Measurements from ENCODE around the gene COBLL1.

COBLL1 gene

GRCh38 chr2:164755952-164756351, 85.7 kb downstream of the COBLL1 start:
- no peak for DNase-seq

- no peak for DNase-seq
These were observed 87.2 kb downstream of the COBLL1 start for GRCh38 chr2:164754157-164755093.

DNA sequence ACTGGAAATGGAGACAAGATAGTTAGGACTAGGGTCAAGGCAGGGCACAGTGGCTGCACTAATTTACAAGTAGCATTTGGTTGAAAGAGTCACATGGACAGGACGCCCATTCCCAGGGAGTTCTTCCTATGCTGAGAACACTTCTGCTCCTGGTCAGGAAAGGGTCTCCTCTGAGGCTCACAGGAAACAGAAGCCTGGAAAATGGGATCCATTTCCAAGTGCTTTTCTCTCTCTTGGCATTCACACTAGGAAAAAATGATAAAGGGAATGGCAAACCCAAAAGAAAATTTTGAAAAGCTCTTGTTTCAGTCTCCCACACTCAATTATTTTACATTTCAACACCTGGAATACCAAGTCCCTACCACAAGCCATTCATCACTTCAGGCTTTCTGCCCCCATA, 88.7 kb downstream of the COBLL1 start:
- DNase-seq = no peak

GRCh38 chr2:164747783-164748433, 93.7 kb downstream of the COBLL1 start:
- DNase-seq = no peak

DNA sequence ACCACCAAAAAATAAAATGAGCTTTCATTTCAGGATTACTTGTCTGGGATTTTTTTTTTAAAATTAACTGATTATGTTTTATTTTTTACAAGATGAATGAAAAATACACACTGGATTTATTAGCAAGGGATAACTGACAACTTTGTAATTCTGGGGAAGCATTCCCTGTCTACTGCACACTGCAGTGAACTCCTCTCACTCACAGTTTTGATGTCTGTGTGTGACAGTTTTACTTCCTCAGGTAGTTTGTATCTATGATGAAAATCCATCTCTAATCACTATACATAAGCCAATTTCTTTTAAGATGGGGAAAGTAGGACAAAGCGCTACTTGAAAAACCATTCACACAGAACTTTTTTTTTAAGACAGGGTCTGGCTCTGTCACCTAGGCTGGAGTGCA, 94.5 kb downstream of the COBLL1 start:
- no peak for DNase-seq

GRCh38 chr2:164746713-164747112, 94.9 kb downstream of the COBLL1 start:
- no peak for DNase-seq

DNA sequence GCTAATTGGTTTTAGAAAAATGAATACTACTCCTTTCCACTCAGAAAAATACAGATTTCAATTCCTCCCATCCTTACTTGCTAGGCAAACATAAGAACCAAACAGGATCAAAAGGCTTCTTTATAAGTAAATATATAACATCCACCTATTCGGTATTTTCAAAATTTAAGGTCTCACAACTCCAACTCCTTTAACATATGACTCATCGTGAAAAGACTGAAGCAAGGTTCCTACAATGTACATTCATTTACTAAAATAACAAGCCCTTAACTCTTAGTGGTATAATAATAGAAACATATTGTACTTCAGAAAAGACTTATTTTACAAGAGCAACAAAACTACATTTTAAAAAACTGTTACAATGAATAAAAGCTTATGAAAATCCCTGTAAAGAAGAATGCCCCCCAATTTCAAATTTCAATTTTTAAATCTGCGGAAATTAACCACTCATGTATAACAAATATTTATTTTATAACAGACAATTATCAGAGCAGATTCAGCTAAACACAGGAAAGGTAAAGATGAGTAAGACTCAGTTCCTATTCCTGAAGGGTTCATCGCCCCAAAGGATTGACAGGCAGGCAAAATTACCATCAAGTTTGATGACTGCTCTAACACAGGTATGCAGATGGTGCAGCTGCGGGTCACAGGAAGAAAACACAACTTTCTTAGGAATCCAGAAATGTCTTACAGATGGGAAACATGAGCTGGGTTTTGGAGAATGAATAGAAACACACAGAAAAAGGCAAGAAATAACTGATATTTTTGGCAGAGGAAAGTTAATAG, 96.4 kb downstream of the COBLL1 start:
- DNase-seq = no peak

DNA sequence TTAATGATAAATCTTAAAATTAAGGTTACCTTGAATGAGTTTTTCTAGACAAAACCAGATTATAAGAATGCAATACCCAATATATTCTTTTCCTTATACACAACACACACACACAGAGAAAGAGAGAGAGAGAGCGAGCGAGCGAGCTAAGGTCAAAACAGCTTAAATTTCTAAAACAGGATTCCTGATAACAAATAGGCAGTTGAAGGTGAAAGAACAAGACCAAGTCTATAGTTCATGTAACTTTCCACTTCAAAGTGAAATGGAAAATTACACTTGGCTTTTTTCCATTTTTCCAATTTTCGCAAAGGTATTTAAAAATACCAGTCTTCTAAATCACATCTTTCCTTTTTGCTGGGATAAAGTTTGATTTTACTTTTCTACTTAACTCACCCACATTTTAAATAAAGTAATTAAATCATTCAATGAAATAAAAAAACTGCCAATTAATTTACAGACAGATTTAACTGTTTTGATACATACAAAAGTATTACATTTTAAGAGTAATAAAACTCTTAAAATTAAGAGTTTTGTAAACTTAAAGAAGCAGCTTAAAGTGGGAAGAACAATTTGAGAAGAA, 98.8 kb downstream of the COBLL1 start:
- DNase-seq = no peak

GRCh38 chr2:164739966-164740365, 101.7 kb downstream of the COBLL1 start:
- no peak for DNase-seq

GRCh38 chr2:164737612-164738081, 104.0 kb downstream of the COBLL1 start:
- DNase-seq = no peak

- DNase-seq = no peak
These were observed 106.2 kb downstream of the COBLL1 start for GRCh38 chr2:164735309-164735919.

- no peak for DNase-seq
These were observed 107.4 kb downstream of the COBLL1 start for GRCh38 chr2:164734196-164734595.

- no peak for DNase-seq
These were observed 116.1 kb downstream of the COBLL1 start for GRCh38 chr2:164725542-164725941.

DNA sequence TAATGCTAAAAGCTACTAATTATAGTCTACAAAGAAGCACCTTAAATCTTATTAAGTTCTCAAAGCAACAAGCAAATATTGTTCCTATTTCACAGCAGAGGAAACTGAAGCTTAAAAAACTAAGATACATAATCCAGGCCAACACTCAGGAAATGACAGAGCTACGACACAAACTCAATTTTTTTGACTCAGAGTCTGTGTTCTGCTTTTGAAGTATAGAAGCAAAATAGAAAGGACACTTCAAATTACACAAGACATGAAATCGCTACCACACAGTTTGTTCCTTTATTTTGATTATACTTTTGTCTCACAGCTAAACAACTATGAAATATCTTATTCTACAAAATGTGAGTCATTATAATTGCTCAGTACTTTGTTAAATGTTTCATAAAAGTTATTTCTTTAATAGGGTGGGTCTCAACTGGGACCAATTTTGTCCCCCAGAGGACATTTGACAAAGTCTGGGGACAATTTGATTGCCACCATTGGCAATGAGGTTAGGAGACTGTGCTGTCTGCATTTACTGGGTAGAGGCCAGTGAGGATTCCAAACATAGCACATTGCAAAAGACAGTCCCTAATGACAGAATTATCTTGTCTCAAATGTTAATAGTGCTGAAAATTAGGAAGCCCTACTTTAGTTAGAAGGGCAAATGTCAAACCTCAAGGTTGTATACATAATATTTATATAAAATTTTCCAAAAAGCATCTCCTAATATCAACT, 118.8 kb downstream of the COBLL1 start:
- no peak for DNase-seq

DNA sequence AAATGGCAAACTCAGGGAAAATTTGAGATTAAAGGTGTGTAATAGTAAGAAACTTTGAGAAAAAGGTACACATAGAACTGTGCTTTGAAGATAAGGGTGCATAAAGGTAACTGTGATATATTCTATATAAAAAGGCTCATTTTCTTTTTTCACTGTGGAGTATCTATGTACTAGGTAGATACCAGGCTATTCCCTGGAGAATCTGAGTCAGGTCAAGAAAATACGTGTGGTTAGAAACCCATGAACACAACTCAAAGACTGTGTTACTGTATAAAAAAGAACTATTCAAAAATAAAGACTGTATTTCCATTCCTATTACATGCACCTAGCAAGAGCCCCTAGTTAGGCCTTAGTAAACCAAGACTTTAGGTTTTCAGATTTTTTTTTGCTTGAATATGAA, 120.2 kb downstream of the COBLL1 start:
- no peak for DNase-seq

DNA sequence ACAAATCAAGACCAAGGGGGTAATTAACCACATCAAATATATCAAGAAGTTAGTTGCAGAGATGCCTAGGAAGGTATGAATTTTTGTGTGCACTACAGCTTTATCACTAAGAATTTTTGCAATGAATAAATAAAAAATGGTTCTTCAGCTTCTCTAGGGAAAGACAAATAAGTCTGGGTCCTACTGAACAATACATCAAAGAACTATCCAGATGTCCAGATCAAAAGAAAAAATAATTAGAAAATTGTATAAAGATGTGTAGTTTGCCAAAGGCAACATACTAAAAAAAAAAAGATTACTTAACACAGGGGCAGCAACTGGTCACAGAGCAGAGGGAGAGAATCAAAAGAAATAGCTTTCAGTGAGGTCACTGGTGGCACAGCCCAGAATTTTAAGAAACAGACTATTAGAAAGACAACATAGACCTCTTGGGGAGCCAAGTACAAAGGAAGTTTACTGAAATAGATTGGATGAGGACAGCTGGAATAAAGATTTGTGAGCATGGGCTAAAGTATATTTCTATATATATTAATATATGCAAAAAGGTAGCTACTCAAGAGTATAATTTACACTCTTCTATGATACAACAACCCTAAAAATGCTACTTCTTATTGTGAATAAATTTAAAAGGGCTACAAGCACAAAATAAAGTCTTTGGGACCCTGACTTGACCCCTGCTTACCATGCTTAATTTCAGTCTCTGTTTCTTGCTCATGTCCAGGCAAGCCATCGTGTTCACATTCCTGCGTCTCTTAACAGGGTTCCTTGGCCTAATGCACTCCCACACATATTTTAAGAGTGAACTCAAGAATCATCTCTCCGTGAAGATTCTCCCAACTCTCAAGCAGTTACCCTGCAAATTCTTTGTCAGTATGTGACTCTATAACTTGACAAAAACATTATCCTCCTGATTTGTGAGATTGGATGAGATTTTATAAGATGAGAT, 121.4 kb downstream of the COBLL1 start:
- no peak for DNase-seq

DNA sequence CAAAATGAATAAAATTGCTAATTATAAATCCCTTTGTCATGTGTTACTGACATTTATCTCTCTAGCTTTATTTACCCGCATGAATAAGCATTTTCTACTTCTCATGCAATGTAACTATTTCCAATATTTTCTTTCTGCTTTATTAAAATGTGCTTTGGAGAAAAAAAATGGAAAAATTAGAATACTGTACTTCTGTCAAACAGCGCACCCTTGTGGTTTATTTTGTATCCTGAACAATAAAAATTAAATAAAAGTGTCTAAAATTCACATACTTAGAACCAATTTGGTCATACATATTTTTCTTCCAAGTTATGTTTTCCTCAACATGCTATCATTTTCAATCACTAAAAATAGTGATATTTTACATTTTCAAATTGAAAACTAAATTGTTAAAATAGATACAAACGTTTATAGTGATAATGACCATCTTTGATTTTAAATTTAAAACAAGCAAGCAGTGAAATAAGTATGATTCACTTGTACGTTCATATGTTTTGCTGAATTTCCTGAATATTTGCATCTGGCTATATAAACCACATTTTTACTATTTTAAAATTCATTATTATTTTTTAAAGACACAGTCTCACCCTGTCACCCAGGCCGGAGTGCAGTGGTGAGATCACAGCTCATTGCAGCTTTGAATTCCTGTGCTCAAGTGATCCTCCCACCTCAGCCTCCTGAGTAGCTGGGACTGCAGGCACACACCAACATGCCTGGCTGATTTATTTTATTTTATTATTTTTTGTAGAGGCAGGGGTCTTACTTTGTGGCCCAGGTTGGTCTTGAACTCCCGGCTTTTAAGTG, 124.4 kb downstream of the COBLL1 start:
- no peak for DNase-seq

GRCh38 chr2:164714471-164714870, 127.2 kb downstream of the COBLL1 start:
- no peak for DNase-seq

- DNase-seq = no peak
These were observed 129.9 kb downstream of the COBLL1 start for GRCh38 chr2:164711766-164712138.
